IMR-90 (cell line): ENCODE results near the gene AMIGO2. TPM values are rescaled to one million over a fixed set of nuclear protein-coding genes. Genes with fewer than 3 reads are reported as not detected.

Experiments used
- ATAC-seq: fragments of 200-7000 bp; cut with Tn5 transposase; 2 replicates; pipeline ENCODE4 v1.9.1; 2020; ENCODE audit warnings: low read depth, mild to moderate bottlenecking, moderate library complexity
- BruUV-seq: library from RNA; stranded (reverse); fragments of 400-500 nt; replicated peaks from 2 replicates; lab custom pipeline; 2021; lab: Mats Ljungman, UMichigan
- CTCF ChIA-PET: fragments of 300-600 bp; formaldehyde crosslinking; extraction: SDS; loops from one replicate; lab custom pipeline; 2021; ENCODE audit warnings: antibody characterized with exemption; lab: Yijun Ruan, JAX
- POLR2A ChIA-PET: fragments of 300-600 bp; sonication (Branson Sonifier 250); formaldehyde crosslinking; loops from one replicate; lab custom pipeline; 2022; ENCODE audit warnings: antibody characterized with exemption; ENCODE audit not compliant: unreplicated experiment; lab: Charles Lee
- DNase-seq: peaks from one replicate; pipeline ENCODE4 v3.0.0; 2013
- H2AFZ ChIP-seq: replicated peaks from 2 replicates; pipeline ENCODE3; 2013; ENCODE audit warnings: low read length, mild to moderate bottlenecking; ENCODE audit not compliant: poor library complexity
- H2AK5ac ChIP-seq: 2 replicates; pipeline ENCODE4 v1.6.1; 2013; ENCODE audit warnings: low read depth, low read length, inconsistent platforms
- H2AK9ac ChIP-seq: replicated peaks from 2 replicates; pipeline ENCODE3; 2013; ENCODE audit warnings: mild to moderate bottlenecking, low read depth, low read length, moderate library complexity; ENCODE audit not compliant: poor library complexity
- H2BK120ac ChIP-seq: 2 replicates; pipeline ENCODE4 v1.6.1; 2013; ENCODE audit warnings: low read depth, low read length, inconsistent platforms
- H2BK15ac ChIP-seq: 3 replicates; pipeline ENCODE4 v1.6.1; 2013; ENCODE audit warnings: low read depth, low read length, inconsistent platforms
- H2BK20ac ChIP-seq: 2 replicates; pipeline ENCODE4 v1.6.1; 2013; ENCODE audit warnings: low read depth, mild to moderate bottlenecking, inconsistent platforms, low read length, moderate library complexity
- H2BK5ac ChIP-seq: 2 replicates; pipeline ENCODE4 v1.6.1; 2013; ENCODE audit warnings: mild to moderate bottlenecking, low read depth, low read length, inconsistent platforms; ENCODE audit not compliant: poor library complexity, severe bottlenecking
- H3K14ac ChIP-seq: replicated peaks from 2 replicates; pipeline ENCODE4 v1.6.1; 2013; ENCODE audit warnings: low read depth, low read length, inconsistent platforms
- H3K18ac ChIP-seq: 2 replicates; pipeline ENCODE4 v1.6.1; 2013; ENCODE audit warnings: low read depth, low read length, control low read depth
- H3K23ac ChIP-seq: 2 replicates; pipeline ENCODE4 v1.6.1; 2013; ENCODE audit warnings: low read depth, low read length, inconsistent platforms
- H3K27ac ChIP-seq: 2 replicates; pipeline ENCODE4 v1.5.1; 2013; ENCODE audit warnings: mild to moderate bottlenecking, control low read depth, low read length; ENCODE audit not compliant: insufficient read depth
- H3K27me3 ChIP-seq: 2 replicates; pipeline ENCODE4 v1.6.1; 2013; ENCODE audit warnings: low read length; ENCODE audit not compliant: control insufficient read depth, insufficient read depth
- H3K36me3 ChIP-seq: 2 replicates; pipeline ENCODE4 v1.6.1; 2013; ENCODE audit warnings: low read length, mixed read lengths; ENCODE audit not compliant: control insufficient read depth, insufficient read depth
- H3K4ac ChIP-seq: 2 replicates; pipeline ENCODE4 v1.6.1; 2013; ENCODE audit warnings: low read depth, low read length, inconsistent platforms
- H3K4me1 ChIP-seq: 2 replicates; pipeline ENCODE4 v1.6.1; 2013; ENCODE audit warnings: low read length, mixed read lengths; ENCODE audit not compliant: control insufficient read depth, insufficient read depth
- H3K4me2 ChIP-seq: 2 replicates; pipeline ENCODE4 v1.6.1; 2013; ENCODE audit warnings: low read depth, mild to moderate bottlenecking, control low read depth, low read length, moderate library complexity
- H3K4me3 ChIP-seq: 2 replicates; pipeline ENCODE4 v1.5.1; 2013; ENCODE audit warnings: low read depth, mild to moderate bottlenecking, control low read depth, low read length, moderate library complexity; ENCODE audit not compliant: insufficient read depth
- H3K56ac ChIP-seq: 2 replicates; pipeline ENCODE4 v1.6.1; 2013; ENCODE audit warnings: low read length, inconsistent platforms; ENCODE audit not compliant: insufficient read depth; ENCODE audit errors: extremely low read depth
- H3K79me1 ChIP-seq, 2 experiments: 2 replicates each; pipeline ENCODE4 v1.6.1; 2013; ENCODE audit warnings: low read length in 2 of 2, inconsistent platforms in 1 of 2, low read depth in 1 of 2
- H3K9ac ChIP-seq: 2 replicates; pipeline ENCODE4 v1.6.1; 2013; ENCODE audit warnings: low read depth, low read length, control low read depth
- H3K9me1 ChIP-seq: 2 replicates; pipeline ENCODE4 v1.6.1; 2013; ENCODE audit warnings: low read length, inconsistent platforms; ENCODE audit not compliant: insufficient read depth
- H3K9me3 ChIP-seq: 2 replicates; pipeline ENCODE4 v1.6.1; 2013; ENCODE audit warnings: low read length; ENCODE audit not compliant: control insufficient read depth, insufficient read depth
- H4K20me1 ChIP-seq: 2 replicates; pipeline ENCODE4 v1.6.1; 2013; ENCODE audit warnings: low read length, inconsistent platforms; ENCODE audit not compliant: insufficient read depth
- H4K5ac ChIP-seq: 2 replicates; pipeline ENCODE4 v1.6.1; 2013; ENCODE audit warnings: mild to moderate bottlenecking, low read depth, low read length, control low read depth
- H4K8ac ChIP-seq, 2 experiments: 2 replicates each; pipeline ENCODE4 v1.6.1; 2013; ENCODE audit warnings: low read depth in 2 of 2, low read length in 2 of 2, control low read depth in 1 of 2, inconsistent platforms in 1 of 2
- H4K91ac ChIP-seq: 2 replicates; pipeline ENCODE4 v1.6.1; 2013; ENCODE audit warnings: low read depth, low read length, inconsistent platforms; ENCODE audit not compliant: insufficient read depth
- BHLHE40 ChIP-seq: fragments of 150-350 bp; IDR thresholded peaks from 2 replicates; pipeline ENCODE4 v1.6.1; 2016; ENCODE audit warnings: mild to moderate bottlenecking, low read depth, low read length
- MAFK ChIP-seq: IDR thresholded peaks from 2 replicates; pipeline ENCODE4 v1.6.1; 2012; ENCODE audit warnings: low read depth, low read length, improper control_type of control experiment
- MAZ ChIP-seq: IDR thresholded peaks from 2 replicates; pipeline ENCODE4 v1.6.1; 2012; ENCODE audit warnings: low read depth, mild to moderate bottlenecking, low read length, improper control_type of control experiment, moderate library complexity, borderline replicate concordance
- RAD21 ChIP-seq: IDR thresholded peaks from 2 replicates; pipeline ENCODE4 v1.6.1; 2012; ENCODE audit warnings: low read length, improper control_type of control experiment
- RCOR1 ChIP-seq: IDR thresholded peaks from 2 replicates; pipeline ENCODE4 v1.6.1; 2012; ENCODE audit warnings: mild to moderate bottlenecking, low read length, improper control_type of control experiment; ENCODE audit not compliant: insufficient replicate concordance
- WGBS, 2 experiments: methylation state at CpG; one replicate each; pipeline versions ENCODE4 v1.1.5 to v1.1.7; 2013; ENCODE audit warnings: missing lambda C conversion rate in 2 of 2; ENCODE audit not compliant: insufficient read length in 1 of 2; ENCODE audit errors: extremely low coverage in 2 of 2; 5-methylcytosine and 5-hydroxymethylcytosine counted together
- dilution Hi-C: fragments of 300-500 bp; cut with HindIII; formaldehyde crosslinking; loops from one replicate; pipeline ENCODE4 v1.14.3; 2018; ENCODE audit warnings: low sequenced_read_pairs; ENCODE audit not compliant: unreplicated experiment
- in situ Hi-C: fragments of 300-500 bp; cut with MboI; formaldehyde crosslinking; loops from 3 replicates; pipeline ENCODE4 v1.14.3; 2019; ENCODE audit warnings: low sequenced_read_pairs, inconsistent platforms, mixed read lengths
- intact Hi-C: fragments of 100-400 bp; cut with micrococcal nuclease; formaldehyde crosslinking; loops from 2 replicates; pipeline ENCODE4 v1.10.0; 2022
- polyA plus RNA-seq, 3 experiments: library from polyadenylated mRNA; depleted of rRNA; stranded (reverse); fragments of >200 nt; gene quantifications; 2 replicates each; pipeline ENCODE4 v1.2.3, GENCODE V29; 2012; ENCODE audit warnings: low replicate concordance in 1 of 3
- total RNA-seq: library from RNA; depleted of rRNA; stranded (reverse); fragments of >200 nt; gene quantifications from 2 replicates; pipeline ENCODE4 v1.2.3, GENCODE V29; 2012
- TF ChIP-seq, protein P1 (sequence below): conservative IDR thresholded peaks from 2 replicates; pipeline ENCODE4 v1.5.1; 2012; ENCODE audit warnings: mild to moderate bottlenecking, low read depth, low read length, improper control_type of control experiment

The AMIGO2 gene
- total and polyA plus RNA-seq, 2 of the 4 experiments (the other 2 are of a cell fraction), result 20.1 to 32.6 TPM

DNA sequence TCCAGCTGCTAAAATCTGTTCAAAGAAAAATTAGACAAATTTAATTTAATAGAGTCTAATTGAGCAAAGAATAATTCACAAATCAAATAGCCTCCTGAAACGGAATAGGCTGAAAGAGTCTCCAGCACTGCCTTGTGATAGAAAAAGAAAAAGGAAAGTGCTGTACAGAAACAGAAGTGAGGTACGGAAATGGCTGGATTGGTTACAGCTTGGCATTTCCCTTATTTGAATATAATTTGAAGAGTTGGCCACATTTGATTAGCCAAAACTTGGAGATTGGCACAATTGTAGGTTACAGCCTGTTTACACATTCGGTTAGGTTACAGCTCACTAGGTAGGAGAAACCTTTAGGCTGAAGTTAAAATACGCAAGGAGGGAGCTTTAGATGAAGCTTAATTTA lies 25.1 kb downstream of the AMIGO2 start:
- Histone ChIP-seq H3K9ac (no peak overlapping the region), H2BK20ac (no peak overlapping the region), H2BK120ac (no peak overlapping the region), H3K4me2 (no peak overlapping the region), H2BK5ac (no peak overlapping the region), H3K4ac (no peak overlapping the region), H3K14ac (no peak overlapping the region), H3K4me1 (no peaks in the 10 kb centered on the region), H3K9me3 (peaks cover 14% of the 10 kb centered on the region), H2BK15ac (no peak overlapping the region), H3K27me3 (no peaks in the 10 kb centered on the region), H3K9me1 (no peaks in the 10 kb centered on the region), H3K27ac (no peak overlapping the region), H4K91ac (no peak overlapping the region), H2AK9ac (no peak overlapping the region), H2AFZ (no peak overlapping the region), H3K18ac (no peak overlapping the region), H4K20me1 (no peaks in the 10 kb centered on the region), H3K4me3 (no peak overlapping the region), H3K56ac (no peak overlapping the region), H3K36me3 (no peaks in the 10 kb centered on the region), H2AK5ac (no peak overlapping the region), H4K8ac (no peak overlapping the region), H4K5ac (no peak overlapping the region), H3K23ac (no peak overlapping the region), H3K79me1 (no peaks in the 10 kb centered on the region)
- TF ChIP-seq MAZ (no peak), RCOR1 (no peak), BHLHE40 (no peak), MAFK (no peak), RAD21 (no peak)
- TF ChIP-seq, protein P1, sequence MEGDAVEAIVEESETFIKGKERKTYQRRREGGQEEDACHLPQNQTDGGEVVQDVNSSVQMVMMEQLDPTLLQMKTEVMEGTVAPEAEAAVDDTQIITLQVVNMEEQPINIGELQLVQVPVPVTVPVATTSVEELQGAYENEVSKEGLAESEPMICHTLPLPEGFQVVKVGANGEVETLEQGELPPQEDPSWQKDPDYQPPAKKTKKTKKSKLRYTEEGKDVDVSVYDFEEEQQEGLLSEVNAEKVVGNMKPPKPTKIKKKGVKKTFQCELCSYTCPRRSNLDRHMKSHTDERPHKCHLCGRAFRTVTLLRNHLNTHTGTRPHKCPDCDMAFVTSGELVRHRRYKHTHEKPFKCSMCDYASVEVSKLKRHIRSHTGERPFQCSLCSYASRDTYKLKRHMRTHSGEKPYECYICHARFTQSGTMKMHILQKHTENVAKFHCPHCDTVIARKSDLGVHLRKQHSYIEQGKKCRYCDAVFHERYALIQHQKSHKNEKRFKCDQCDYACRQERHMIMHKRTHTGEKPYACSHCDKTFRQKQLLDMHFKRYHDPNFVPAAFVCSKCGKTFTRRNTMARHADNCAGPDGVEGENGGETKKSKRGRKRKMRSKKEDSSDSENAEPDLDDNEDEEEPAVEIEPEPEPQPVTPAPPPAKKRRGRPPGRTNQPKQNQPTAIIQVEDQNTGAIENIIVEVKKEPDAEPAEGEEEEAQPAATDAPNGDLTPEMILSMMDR, result no peak
- DNase-seq, result no peak
- ChIA-PET POLR2A (no interaction called here), CTCF (no interaction called here)
- no peak for ATAC-seq
- in situ Hi-C loops (no loop called here), dilution Hi-C loops (no loop called here), intact Hi-C loops (no loop called here)
- no TSS peak for BruUV-seq
- WGBS, 2 experiments, result no CpG with 5 or more reads among the region's 4 CpGs
